Progenitor cell of endocrine pancreas (in vitro differentiated cells): ENCODE data around the gene VPS13A. TPM values are rescaled to one million over a fixed set of nuclear protein-coding genes. Genes with fewer than 3 reads are reported as not detected.
"Not testable (repeated sequence)": the region's sequence is repeated elsewhere in the genome, so short reads cannot be mapped to it uniquely, and the experiment has no call there.

Experiments used
- DNase-seq: peaks from one replicate; pipeline ENCODE4 v3.0.0; 2021; ENCODE audit warnings: low spot score; ENCODE audit not compliant: unreplicated experiment
- H3K27ac Mint-ChIP-seq: 2 replicates; pipeline ENCODE4 v1.8.0; 2021; ENCODE audit warnings: mild to moderate bottlenecking, moderate library complexity, mixed read lengths
- H3K27me3 Mint-ChIP-seq: 2 replicates; pipeline ENCODE4 v1.8.0; 2021; ENCODE audit warnings: mixed read lengths
- H3K36me3 Mint-ChIP-seq: 2 replicates; pipeline ENCODE4 v1.8.0; 2022; ENCODE audit warnings: mixed read lengths; ENCODE audit not compliant: insufficient read depth
- H3K4me1 Mint-ChIP-seq: 2 replicates; pipeline ENCODE4 v1.8.0; 2021; ENCODE audit warnings: low read depth, mixed read lengths
- H3K4me3 Mint-ChIP-seq: 2 replicates; pipeline ENCODE4 v1.8.0; 2021; ENCODE audit warnings: low read depth, mild to moderate bottlenecking, moderate library complexity, mixed read lengths
- H3K9me3 Mint-ChIP-seq: 2 replicates; pipeline ENCODE4 v1.8.0; 2021; ENCODE audit warnings: low read depth, mixed read lengths
- total RNA-seq: library from RNA; stranded (reverse); gene quantifications from 2 replicates; pipeline ENCODE4 v1.2.1, GENCODE V29; 2021
- TF ChIP-seq, protein P1 (sequence below): fragments of 200-600 bp; sonication (generic); IDR thresholded peaks from one replicate; pipeline ENCODE4 v1.5.0; 2021; ENCODE audit warnings: antibody characterized with exemption, mild to moderate bottlenecking; ENCODE audit not compliant: unreplicated experiment

Gene VPS13A
- total RNA-seq, 1 donor from 2014 or later = 54.1 TPM

DNA sequence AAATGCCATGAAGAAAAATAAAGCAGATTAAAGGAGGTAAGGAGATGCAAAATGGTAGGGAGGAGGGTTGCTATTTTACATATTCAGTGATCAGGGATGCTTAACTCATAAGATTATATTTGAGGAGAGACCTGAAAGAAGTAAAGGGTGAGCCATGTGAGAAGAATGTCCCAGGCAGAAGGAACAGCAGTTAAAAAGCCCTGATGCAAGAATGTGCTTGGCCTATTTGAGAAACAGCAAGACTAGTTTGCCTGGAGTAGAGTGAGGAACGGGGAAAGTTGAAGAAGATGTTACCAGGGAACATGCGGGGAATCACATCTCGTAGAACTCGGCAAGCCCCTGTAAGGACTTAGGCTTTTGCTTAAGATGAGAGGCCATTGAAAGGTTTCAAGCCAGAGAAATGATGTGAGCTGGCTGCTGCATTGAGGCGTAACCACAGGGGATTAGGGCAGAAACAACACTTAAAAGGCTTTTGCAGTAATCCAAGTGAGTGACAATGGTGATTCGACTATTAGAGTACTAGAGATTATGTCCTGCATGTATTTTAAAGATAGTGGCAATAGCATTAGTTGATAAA is 198.7 kb downstream of the VPS13A start:
- no peak for DNase-seq
- Mint-ChIP-seq H3K27me3 (no peaks in the 10 kb centered on the region), H3K4me3 (no peak overlapping the region), H3K36me3 (peaks cover 24% of the 10 kb centered on the region), H3K4me1 (no peaks in the 10 kb centered on the region), H3K27ac (no peak overlapping the region), H3K9me3 (peaks cover 7% of the 10 kb centered on the region)
- TF ChIP-seq, protein P1, sequence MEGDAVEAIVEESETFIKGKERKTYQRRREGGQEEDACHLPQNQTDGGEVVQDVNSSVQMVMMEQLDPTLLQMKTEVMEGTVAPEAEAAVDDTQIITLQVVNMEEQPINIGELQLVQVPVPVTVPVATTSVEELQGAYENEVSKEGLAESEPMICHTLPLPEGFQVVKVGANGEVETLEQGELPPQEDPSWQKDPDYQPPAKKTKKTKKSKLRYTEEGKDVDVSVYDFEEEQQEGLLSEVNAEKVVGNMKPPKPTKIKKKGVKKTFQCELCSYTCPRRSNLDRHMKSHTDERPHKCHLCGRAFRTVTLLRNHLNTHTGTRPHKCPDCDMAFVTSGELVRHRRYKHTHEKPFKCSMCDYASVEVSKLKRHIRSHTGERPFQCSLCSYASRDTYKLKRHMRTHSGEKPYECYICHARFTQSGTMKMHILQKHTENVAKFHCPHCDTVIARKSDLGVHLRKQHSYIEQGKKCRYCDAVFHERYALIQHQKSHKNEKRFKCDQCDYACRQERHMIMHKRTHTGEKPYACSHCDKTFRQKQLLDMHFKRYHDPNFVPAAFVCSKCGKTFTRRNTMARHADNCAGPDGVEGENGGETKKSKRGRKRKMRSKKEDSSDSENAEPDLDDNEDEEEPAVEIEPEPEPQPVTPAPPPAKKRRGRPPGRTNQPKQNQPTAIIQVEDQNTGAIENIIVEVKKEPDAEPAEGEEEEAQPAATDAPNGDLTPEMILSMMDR = no peak

DNA sequence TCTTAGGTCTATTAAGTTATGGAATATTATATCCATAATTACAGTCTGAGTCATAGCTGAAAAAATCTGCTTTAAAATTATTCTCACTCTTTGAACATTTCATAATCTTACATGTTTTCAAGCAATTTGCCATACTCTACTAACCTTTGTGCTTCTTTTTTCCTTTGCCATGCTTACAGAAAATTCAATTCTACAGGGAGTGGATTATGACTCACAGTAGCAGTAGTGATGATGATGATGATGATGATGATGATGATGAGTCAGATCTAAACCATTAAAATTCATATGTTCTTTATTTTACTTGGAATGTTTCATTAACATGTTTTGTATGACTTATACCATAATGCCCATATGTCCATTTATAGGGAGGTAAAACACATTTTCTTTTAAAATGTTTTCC is 207.1 kb downstream of the VPS13A start:
- DNase-seq = no peak
- Mint-ChIP-seq H3K36me3 (peaks cover 9% of the 10 kb centered on the region), H3K4me1 (no peaks in the 10 kb centered on the region), H3K9me3 (no peaks in the 10 kb centered on the region), H3K27me3 (no peaks in the 10 kb centered on the region), H3K4me3 (no peak overlapping the region), H3K27ac (no peak overlapping the region)
- TF ChIP-seq, protein P1 = no peak

DNA sequence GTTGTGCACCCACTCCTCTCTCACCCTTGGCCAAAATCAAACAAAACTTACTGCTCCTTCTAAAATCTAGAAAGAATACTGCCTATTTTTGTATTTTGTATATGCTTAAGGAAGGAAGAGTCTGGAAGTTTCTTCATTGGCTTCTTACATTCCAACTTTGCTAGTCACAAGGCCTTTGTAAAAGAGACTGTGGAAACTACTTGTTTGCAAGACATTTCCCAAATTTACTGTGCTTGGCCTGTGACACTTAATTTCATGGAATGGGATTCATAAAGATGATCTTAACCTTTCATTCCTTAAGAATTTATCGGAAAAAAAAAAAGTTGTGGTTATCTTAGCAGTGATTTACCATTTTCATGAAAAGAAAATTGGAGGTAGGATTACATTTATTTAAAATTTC is 208.9 kb downstream of the VPS13A start:
- H3K36me3 Mint-ChIP-seq = peaks cover 9% of the 10 kb centered on the region
- no peak overlapping the region for H3K4me3 Mint-ChIP-seq
- no peaks in the 10 kb centered on the region for H3K27me3 Mint-ChIP-seq
- TF ChIP-seq, protein P1 = no peak
- H3K4me1 Mint-ChIP-seq = no peaks in the 10 kb centered on the region
- no peak overlapping the region for H3K27ac Mint-ChIP-seq
- H3K9me3 Mint-ChIP-seq = no peaks in the 10 kb centered on the region
- DNase-seq = no peak

DNA sequence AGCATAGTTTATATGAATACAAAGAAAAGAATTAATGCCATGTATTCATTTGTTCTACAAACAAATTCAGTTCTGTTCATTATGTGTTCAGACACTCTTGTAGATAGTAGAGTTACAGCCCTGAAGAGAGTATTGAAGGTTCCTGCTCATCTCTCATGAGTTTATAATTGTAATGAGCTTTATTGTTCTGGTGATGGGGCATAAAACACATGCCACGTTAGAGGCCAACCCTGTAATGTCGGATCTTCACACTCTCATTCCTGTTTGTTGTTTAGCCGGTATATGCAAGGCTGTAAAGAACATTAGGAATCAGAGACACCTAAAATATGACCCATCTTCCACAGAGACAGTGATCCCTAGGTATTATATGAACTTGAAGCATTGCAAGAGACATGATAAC is 214.5 kb downstream of the VPS13A start:
- no peak for DNase-seq
- no peak overlapping the region for H3K27ac Mint-ChIP-seq
- TF ChIP-seq, protein P1 = no peak
- no peaks in the 10 kb centered on the region for H3K4me1 Mint-ChIP-seq
- H3K9me3 Mint-ChIP-seq = peaks cover 4% of the 10 kb centered on the region
- no peak overlapping the region for H3K4me3 Mint-ChIP-seq
- peaks cover 5% of the 10 kb centered on the region for H3K36me3 Mint-ChIP-seq
- H3K27me3 Mint-ChIP-seq = no peaks in the 10 kb centered on the region

DNA sequence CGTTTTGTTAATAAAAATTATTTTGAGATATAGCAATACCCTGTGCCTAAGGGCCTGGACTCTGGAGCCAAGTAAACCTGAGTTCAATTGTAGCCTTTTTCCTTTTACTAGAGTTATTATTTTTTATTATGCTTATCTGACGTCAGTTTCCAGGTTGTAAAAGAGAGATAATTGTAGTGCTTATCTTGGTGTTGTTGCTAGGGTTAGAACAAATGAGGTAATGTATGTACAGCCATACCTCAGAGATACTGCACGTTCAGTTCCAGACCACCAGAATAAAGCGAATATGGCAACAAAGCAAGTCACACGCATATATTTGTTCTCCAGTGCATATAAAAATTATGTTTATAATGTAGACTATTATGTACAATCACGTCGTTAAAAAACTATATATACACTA is 215.0 kb downstream of the VPS13A start:
- H3K4me1 Mint-ChIP-seq = no peaks in the 10 kb centered on the region
- H3K27ac Mint-ChIP-seq = no peak overlapping the region
- H3K4me3 Mint-ChIP-seq = no peak overlapping the region
- TF ChIP-seq, protein P1 = no peak
- H3K9me3 Mint-ChIP-seq = peaks cover 4% of the 10 kb centered on the region
- H3K27me3 Mint-ChIP-seq = no peaks in the 10 kb centered on the region
- H3K36me3 Mint-ChIP-seq = peaks cover 5% of the 10 kb centered on the region
- no peak for DNase-seq

DNA sequence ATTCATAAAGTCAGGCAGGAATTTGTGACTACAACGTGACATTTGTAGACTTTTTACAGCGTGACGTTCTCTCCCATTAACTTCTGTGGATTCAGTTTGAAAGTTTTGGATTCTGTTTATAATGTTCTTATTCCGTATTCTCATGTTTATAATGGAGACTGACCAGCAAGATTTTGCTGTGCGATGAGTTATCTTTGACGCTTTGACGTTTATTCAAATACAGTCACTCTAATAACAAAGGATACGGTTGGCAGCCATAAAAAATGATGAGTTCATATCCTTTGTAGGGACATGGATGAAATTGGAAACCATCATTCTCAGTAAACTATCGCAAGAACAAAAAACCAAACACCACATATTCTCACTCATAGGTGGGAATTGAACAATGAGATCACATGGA is 221.2 kb downstream of the VPS13A start:
- not testable (repeated sequence) for H3K27ac Mint-ChIP-seq, H3K4me1 Mint-ChIP-seq, H3K4me3 Mint-ChIP-seq, DNase-seq, H3K27me3 Mint-ChIP-seq, H3K36me3 Mint-ChIP-seq, H3K9me3 Mint-ChIP-seq
